Muscle layer of colon (tissue), 2 donors: Measurements from ENCODE around the gene HABP2.

Experiments
- H3K27ac ChIP-seq: one replicate; pipeline ENCODE4 v1.7.0; 2013; ENCODE audit warnings: low read depth, mild to moderate bottlenecking, low read length, moderate library complexity
- H3K27me3 ChIP-seq, 2 donors: one replicate each; pipeline ENCODE4 v1.7.0; 2013; ENCODE audit warnings: low read length in 2 of 2, mild to moderate bottlenecking in 2 of 2; ENCODE audit not compliant: insufficient read depth in 2 of 2, control insufficient read depth in 1 of 2
- H3K36me3 ChIP-seq: one replicate; pipeline ENCODE4 v1.7.0; 2013; ENCODE audit warnings: mild to moderate bottlenecking, low read length; ENCODE audit not compliant: insufficient read depth
- H3K4me1 ChIP-seq: one replicate; pipeline ENCODE4 v1.7.0; 2013; ENCODE audit warnings: mild to moderate bottlenecking, low read length; ENCODE audit not compliant: insufficient read depth
- H3K4me3 ChIP-seq, 2 donors: one replicate each; pipeline ENCODE4 v1.7.0; 2013; ENCODE audit warnings: low read length in 2 of 2, low read depth in 1 of 2, mild to moderate bottlenecking in 1 of 2, moderate library complexity in 1 of 2
- H3K9ac ChIP-seq: one replicate; pipeline ENCODE4 v1.7.0; 2013; ENCODE audit warnings: low read length
- H3K9me3 ChIP-seq: one replicate; pipeline ENCODE4 v1.7.0; 2013; ENCODE audit warnings: mild to moderate bottlenecking, low read length
- donor health status: abdominal sarcoma.
- donor health status: Adenocarcinoma of cecum.

HABP2 gene

GRCh38 chr10:113578773-113579172 is 25.9 kb downstream of the HABP2 start:
- Histone ChIP-seq H3K36me3 (no peaks in the 10 kb centered on the region), H3K27me3 (no peaks in the 10 kb centered on the region), H3K9me3 (no peaks in the 10 kb centered on the region), H3K9ac (no peak overlapping the region), H3K27ac (no peak overlapping the region), H3K4me1 (no peaks in the 10 kb centered on the region), H3K4me3 (no peak overlapping the region)

GRCh38 chr10:113581092-113581491 is 28.2 kb downstream of the HABP2 start:
- H3K4me1 ChIP-seq, result no peaks in the 10 kb centered on the region
- no peaks in the 10 kb centered on the region for H3K9me3 ChIP-seq
- no peaks in the 10 kb centered on the region for H3K36me3 ChIP-seq
- no peak overlapping the region for H3K27ac ChIP-seq
- H3K9ac ChIP-seq, result no peak overlapping the region
- no peak overlapping the region for H3K4me3 ChIP-seq
- no peaks in the 10 kb centered on the region for H3K27me3 ChIP-seq

- H3K36me3 ChIP-seq, result no peaks in the 10 kb centered on the region
- no peaks in the 10 kb centered on the region for H3K4me1 ChIP-seq
- no peak overlapping the region for H3K4me3 ChIP-seq
- H3K27me3 ChIP-seq, result no peaks in the 10 kb centered on the region
- H3K9ac ChIP-seq, result no peak overlapping the region
- H3K27ac ChIP-seq, result no peak overlapping the region
- H3K9me3 ChIP-seq, result no peaks in the 10 kb centered on the region
Observed at GRCh38 chr10:113583571-113583970, 30.7 kb downstream of the HABP2 start.

GRCh38 chr10:113585949-113586348 is 33.1 kb downstream of the HABP2 start:
- Histone ChIP-seq H3K9ac (no peak overlapping the region), H3K4me3 (no peak overlapping the region), H3K27ac (no peak overlapping the region), H3K4me1 (no peaks in the 10 kb centered on the region), H3K9me3 (no peaks in the 10 kb centered on the region), H3K27me3 (no peaks in the 10 kb centered on the region), H3K36me3 (no peaks in the 10 kb centered on the region)

- Histone ChIP-seq H3K4me3 (no peak overlapping the region), H3K4me1 (no peaks in the 10 kb centered on the region), H3K27me3 (no peaks in the 10 kb centered on the region), H3K9me3 (no peaks in the 10 kb centered on the region), H3K9ac (no peak overlapping the region), H3K27ac (no peak overlapping the region), H3K36me3 (no peaks in the 10 kb centered on the region)
Observed at GRCh38 chr10:113589201-113589770, 36.4 kb downstream of the HABP2 start.

- no peak overlapping the region for H3K27ac ChIP-seq
- H3K4me3 ChIP-seq, result no peak overlapping the region
- no peaks in the 10 kb centered on the region for H3K27me3 ChIP-seq
- no peaks in the 10 kb centered on the region for H3K36me3 ChIP-seq
- no peaks in the 10 kb centered on the region for H3K9me3 ChIP-seq
- no peak overlapping the region for H3K9ac ChIP-seq
- no peaks in the 10 kb centered on the region for H3K4me1 ChIP-seq
Observed at GRCh38 chr10:113590581-113590980, 37.7 kb downstream of the HABP2 start.

GRCh38 chr10:113592380-113592779 is 39.5 kb downstream of the HABP2 start:
- no peaks in the 10 kb centered on the region for H3K36me3 ChIP-seq

GRCh38 chr10:113594652-113595051 is 41.8 kb downstream of the HABP2 start:
- Histone ChIP-seq H3K27ac (no peak overlapping the region), H3K27me3 (no peaks in the 10 kb centered on the region), H3K9me3 (no peaks in the 10 kb centered on the region), H3K4me3 (no peak overlapping the region), H3K9ac (no peak overlapping the region), H3K36me3 (no peaks in the 10 kb centered on the region), H3K4me1 (no peaks in the 10 kb centered on the region)

More at GRCh38 chr10:113592380-113592779, 39.5 kb downstream of the HABP2 start:
- Histone ChIP-seq H3K9ac (no peak overlapping the region), H3K4me3 (no peak overlapping the region), H3K9me3 (no peaks in the 10 kb centered on the region), H3K27me3 (no peaks in the 10 kb centered on the region), H3K27ac (no peak overlapping the region), H3K4me1 (no peaks in the 10 kb centered on the region)

GRCh38 chr10:113600569-113600968 is 47.7 kb downstream of the HABP2 start:
- Histone ChIP-seq H3K9me3 (no peaks in the 10 kb centered on the region), H3K4me3 (no peak overlapping the region), H3K27me3 (no peaks in the 10 kb centered on the region), H3K9ac (no peak overlapping the region), H3K4me1 (no peaks in the 10 kb centered on the region), H3K27ac (no peak overlapping the region), H3K36me3 (no peaks in the 10 kb centered on the region)

GRCh38 chr10:113603057-113603777 is 50.4 kb downstream of the HABP2 start:
- no peak overlapping the region for H3K9ac ChIP-seq
- no peak overlapping the region for H3K4me3 ChIP-seq
- no peaks in the 10 kb centered on the region for H3K9me3 ChIP-seq
- no peaks in the 10 kb centered on the region for H3K27me3 ChIP-seq
- H3K36me3 ChIP-seq, result no peaks in the 10 kb centered on the region
- H3K4me1 ChIP-seq, result no peaks in the 10 kb centered on the region
- H3K27ac ChIP-seq, result no peak overlapping the region

- H3K4me3 ChIP-seq, result no peak overlapping the region
- no peaks in the 10 kb centered on the region for H3K9me3 ChIP-seq
- H3K9ac ChIP-seq, result no peak overlapping the region
- H3K36me3 ChIP-seq, result no peaks in the 10 kb centered on the region
- H3K27me3 ChIP-seq, result no peaks in the 10 kb centered on the region
- no peaks in the 10 kb centered on the region for H3K4me1 ChIP-seq
- H3K27ac ChIP-seq, result no peak overlapping the region
Observed at GRCh38 chr10:113604572-113604971, 51.7 kb downstream of the HABP2 start.
